Right atrium auricular region (tissue), 2 donors: ENCODE data around the gene CPLX3. TPM values are rescaled to one million over a fixed set of nuclear protein-coding genes. Genes with fewer than 3 reads are reported as not detected.

Experiments
- DNase-seq: peaks from one replicate; pipeline ENCODE4 v3.0.0-alpha.2; 2019; ENCODE audit warnings: low spot score
- H3K27ac ChIP-seq, 2 donors: fragments of 200-600 bp; sonication (generic); 1 replicate in 1 of 2; 2 replicates in 1 of 2; pipeline ENCODE4 v1.5.1; 2016 to 2019
- H3K27me3 ChIP-seq, 2 donors: fragments of 200-600 bp; sonication (generic); one replicate each; pipeline versions ENCODE4 v1.5.1 to v1.6.0; 2017 to 2019
- H3K36me3 ChIP-seq: fragments of 200-600 bp; sonication (generic); one replicate; pipeline ENCODE4 v1.5.1; 2016
- H3K4me1 ChIP-seq, 2 donors: fragments of 200-600 bp; sonication (generic); one replicate each; pipeline versions ENCODE4 v1.5.1 to v1.6.0; 2017 to 2019
- H3K4me3 ChIP-seq, 2 donors: fragments of 200-600 bp; sonication (generic); 1 replicate in 1 of 2; 2 replicates in 1 of 2; pipeline ENCODE4 v1.5.1; 2017 to 2019; ENCODE audit warnings: mild to moderate bottlenecking in 1 of 2, moderate library complexity in 1 of 2
- H3K9me3 ChIP-seq, 2 donors: fragments of 200-600 bp; sonication (generic); one replicate each; pipeline ENCODE4 v1.5.1; 2019
- CTCF ChIP-seq, 2 donors: fragments of 200-600 bp; sonication (generic); IDR thresholded peaks; one replicate each; pipeline ENCODE4 v1.5.1; 2019; ENCODE audit warnings: antibody characterized with exemption in 2 of 2
- total RNA-seq, 2 donors: library from RNA; depleted of rRNA; stranded (reverse); fragments of >200 nt; gene quantifications; one replicate each; pipeline ENCODE4 v1.1.0, GENCODE V29; 2016

The CPLX3 gene
- total RNA-seq, 2 donors from 2014 or later: 1.1 to 10.8 TPM

- peak overlapping the region; percentile 81 to 83 for H3K27ac ChIP-seq
- H3K9me3 ChIP-seq: no peaks in the 10 kb centered on the region
- no peak overlapping the region for H3K4me3 ChIP-seq
- no peak for DNase-seq
- no peak for TF ChIP-seq CTCF (IDR thresholded peaks at IDR 0.05)
- H3K4me1 ChIP-seq: peaks cover 0 to 53% of the 10 kb centered on the region in 2 donors
- H3K36me3 ChIP-seq: no peaks in the 10 kb centered on the region
- H3K27me3 ChIP-seq: no peaks in the 10 kb centered on the region
These were observed 6.4 kb upstream of the CPLX3 start for GRCh38 chr15:74820056-74820455.

GRCh38 chr15:74821091-74821789 lies 5.2 kb upstream of the CPLX3 start:
- DNase-seq: no peak
- H3K4me1 ChIP-seq: peaks cover 0 to 44% of the 10 kb centered on the region in 2 donors
- H3K27me3 ChIP-seq: no peaks in the 10 kb centered on the region
- H3K4me3 ChIP-seq: no peak overlapping the region
- TF ChIP-seq CTCF (IDR thresholded peaks at IDR 0.05): no peak
- H3K36me3 ChIP-seq: no peaks in the 10 kb centered on the region
- no peaks in the 10 kb centered on the region for H3K9me3 ChIP-seq
- H3K27ac ChIP-seq: peak overlapping the region; percentile 81 to 83

- Histone ChIP-seq H3K36me3 (no peaks in the 10 kb centered on the region), H3K4me1 (peaks cover 0 to 44% of the 10 kb centered on the region in 2 donors), H3K27ac (peak overlapping the region; percentile 81 to 83), H3K27me3 (no peaks in the 10 kb centered on the region), H3K4me3 (no peak overlapping the region), H3K9me3 (no peaks in the 10 kb centered on the region)
- no peak for DNase-seq
- no peak for TF ChIP-seq CTCF (IDR thresholded peaks at IDR 0.05)
These were observed 4.7 kb upstream of the CPLX3 start for GRCh38 chr15:74821790-74822158.

GRCh38 chr15:74822233-74822632 lies 4.2 kb upstream of the CPLX3 start:
- H3K27me3 ChIP-seq: no peaks in the 10 kb centered on the region
- no peak overlapping the region for H3K4me3 ChIP-seq
- no peaks in the 10 kb centered on the region for H3K9me3 ChIP-seq
- no peaks in the 10 kb centered on the region for H3K36me3 ChIP-seq
- peak overlapping the region; percentile 81 to 83 for H3K27ac ChIP-seq
- TF ChIP-seq CTCF (IDR thresholded peaks at IDR 0.05): no peak
- peaks cover 0 to 40% of the 10 kb centered on the region in 2 donors for H3K4me1 ChIP-seq
- no peak for DNase-seq

GRCh38 chr15:74823324-74823723 lies 3.1 kb upstream of the CPLX3 start:
- Histone ChIP-seq H3K27ac (no peak overlapping the region), H3K9me3 (no peaks in the 10 kb centered on the region), H3K36me3 (no peaks in the 10 kb centered on the region), H3K4me1 (peaks cover 0 to 32% of the 10 kb centered on the region in 2 donors), H3K4me3 (no peak overlapping the region), H3K27me3 (no peaks in the 10 kb centered on the region)
- TF ChIP-seq CTCF (IDR thresholded peaks at IDR 0.05): no peak
- no peak for DNase-seq

- no peak overlapping the region for H3K4me3 ChIP-seq
- H3K27me3 ChIP-seq: no peaks in the 10 kb centered on the region
- no peaks in the 10 kb centered on the region for H3K36me3 ChIP-seq
- peaks cover 0 to 22% of the 10 kb centered on the region in 2 donors for H3K4me1 ChIP-seq
- no peaks in the 10 kb centered on the region for H3K9me3 ChIP-seq
- DNase-seq: no peak
- TF ChIP-seq CTCF (IDR thresholded peaks at IDR 0.05): no peak
- no peak overlapping the region for H3K27ac ChIP-seq
These were observed 1.5 kb upstream of the CPLX3 start for GRCh38 chr15:74824976-74825375.
